Measurements from ENCODE around the gene SPON1.

- TF ChIP-seq CTCF (IDR thresholded peaks at IDR 0.05; ENCODE audit: borderline replicate concordance, extremely low read depth, low read length, poor library complexity, severe bottlenecking) (no peak), EZH2 (IDR thresholded peaks at IDR 0.05; ENCODE audit: borderline replicate concordance, low read depth, low read length, severe bottlenecking) (no peak)
Measured at GRCh38 chr11:13997881-13998280, 35.4 kb downstream of the SPON1 start.
